Stimulated activated memory B cell treated with anti-CD40 and anti-IgM and Interleukin-4, amounts not matched to agents 10 μg/mL and 1 μg/mL and 100 μg/mL, for 72 hours (primary cell): Measurements from ENCODE around the gene GPX7.
A peak's percentile ranks its signal among the peaks of the same experiment; 100 is the strongest.

ENCODE experiments used
- ATAC-seq: fragments of 150-1000 bp; cut with Tn5 transposase; 2 replicates; pipeline ENCODE4 v1.10.0; 2021
- H3K27ac Mint-ChIP-seq: one replicate; pipeline ENCODE4 v1.8.0; 2022; ENCODE audit warnings: mild to moderate bottlenecking, mixed read lengths
- H3K27me3 Mint-ChIP-seq: one replicate; pipeline ENCODE4 v1.8.0; 2022; ENCODE audit warnings: mixed read lengths
- H3K36me3 Mint-ChIP-seq: one replicate; pipeline ENCODE4 v1.8.0; 2022; ENCODE audit warnings: mixed read lengths
- H3K4me1 Mint-ChIP-seq: one replicate; pipeline ENCODE4 v1.8.0; 2022; ENCODE audit warnings: mixed read lengths
- H3K4me3 Mint-ChIP-seq: one replicate; pipeline ENCODE4 v1.8.0; 2022; ENCODE audit warnings: mild to moderate bottlenecking, moderate library complexity, mixed read lengths
- H3K9me3 Mint-ChIP-seq: one replicate; pipeline ENCODE4 v1.8.0; 2022; ENCODE audit warnings: mixed read lengths

Gene GPX7

GRCh38 chr1:52601519-52601918, 652 bp upstream of the GPX7 start:
- peak overlapping the region; percentile 90 for H3K27ac Mint-ChIP-seq
- no peak for ATAC-seq
- peaks cover 14% of the 10 kb centered on the region for H3K36me3 Mint-ChIP-seq
- H3K9me3 Mint-ChIP-seq = no peaks in the 10 kb centered on the region
- H3K4me3 Mint-ChIP-seq = peak overlapping the region; percentile 77
- peaks cover 56% of the 10 kb centered on the region for H3K4me1 Mint-ChIP-seq
- H3K27me3 Mint-ChIP-seq = no peaks in the 10 kb centered on the region

GRCh38 chr1:52602856-52603600, 857 bp downstream of the GPX7 start:
- H3K36me3 Mint-ChIP-seq = peaks cover 19% of the 10 kb centered on the region
- H3K4me1 Mint-ChIP-seq = peaks cover 67% of the 10 kb centered on the region
- H3K27me3 Mint-ChIP-seq = no peaks in the 10 kb centered on the region
- no peak for ATAC-seq
- H3K27ac Mint-ChIP-seq = peak overlapping the region; percentile 90
- no peaks in the 10 kb centered on the region for H3K9me3 Mint-ChIP-seq
- H3K4me3 Mint-ChIP-seq = peak overlapping the region; percentile 83

GRCh38 chr1:52603630-52604029, 1.5 kb downstream of the GPX7 start:
- H3K27ac Mint-ChIP-seq = peak overlapping the region; percentile 90
- H3K4me3 Mint-ChIP-seq = peak overlapping the region; percentile 83
- ATAC-seq = peak; percentile 4
- H3K9me3 Mint-ChIP-seq = no peaks in the 10 kb centered on the region
- no peaks in the 10 kb centered on the region for H3K27me3 Mint-ChIP-seq
- H3K36me3 Mint-ChIP-seq = peaks cover 23% of the 10 kb centered on the region
- H3K4me1 Mint-ChIP-seq = peaks cover 64% of the 10 kb centered on the region

- ATAC-seq = peak; percentile 61
- Mint-ChIP-seq H3K4me1 (peaks cover 64% of the 10 kb centered on the region), H3K27ac (peak overlapping the region; percentile 90), H3K4me3 (peak overlapping the region; percentile 83), H3K9me3 (no peaks in the 10 kb centered on the region), H3K27me3 (no peaks in the 10 kb centered on the region), H3K36me3 (peaks cover 23% of the 10 kb centered on the region)
Measured at GRCh38 chr1:52604063-52604770, 2.0 kb downstream of the GPX7 start.

GRCh38 chr1:52613636-52614373, 11.6 kb downstream of the GPX7 start:
- Mint-ChIP-seq H3K27ac (peak overlapping the region; percentile 42), H3K4me1 (peaks cover 16% of the 10 kb centered on the region), H3K27me3 (no peaks in the 10 kb centered on the region), H3K4me3 (no peak overlapping the region), H3K9me3 (no peaks in the 10 kb centered on the region), H3K36me3 (peaks cover 14% of the 10 kb centered on the region)
- ATAC-seq = no peak

GRCh38 chr1:52614671-52615070, 12.5 kb downstream of the GPX7 start:
- ATAC-seq = no peak
- Mint-ChIP-seq H3K27ac (no peak overlapping the region), H3K27me3 (no peaks in the 10 kb centered on the region), H3K36me3 (peaks cover 14% of the 10 kb centered on the region), H3K9me3 (no peaks in the 10 kb centered on the region), H3K4me1 (peaks cover 16% of the 10 kb centered on the region), H3K4me3 (no peak overlapping the region)

- peaks cover 16% of the 10 kb centered on the region for H3K4me1 Mint-ChIP-seq
- no peaks in the 10 kb centered on the region for H3K27me3 Mint-ChIP-seq
- peaks cover 20% of the 10 kb centered on the region for H3K36me3 Mint-ChIP-seq
- no peak overlapping the region for H3K27ac Mint-ChIP-seq
- H3K9me3 Mint-ChIP-seq = no peaks in the 10 kb centered on the region
- ATAC-seq = no peak
- H3K4me3 Mint-ChIP-seq = no peak overlapping the region
Measured at GRCh38 chr1:52615489-52616042, 13.4 kb downstream of the GPX7 start.

GRCh38 chr1:52621950-52622349, 19.8 kb downstream of the GPX7 start:
- Mint-ChIP-seq H3K27me3 (no peaks in the 10 kb centered on the region), H3K27ac (no peak overlapping the region), H3K4me3 (no peak overlapping the region), H3K9me3 (no peaks in the 10 kb centered on the region), H3K36me3 (peaks cover 16% of the 10 kb centered on the region), H3K4me1 (peaks cover 8% of the 10 kb centered on the region)
- no peak for ATAC-seq

- H3K27me3 Mint-ChIP-seq = no peaks in the 10 kb centered on the region
- H3K4me3 Mint-ChIP-seq = no peak overlapping the region
- H3K4me1 Mint-ChIP-seq = peaks cover 17% of the 10 kb centered on the region
- ATAC-seq = no peak
- H3K27ac Mint-ChIP-seq = no peak overlapping the region
- H3K9me3 Mint-ChIP-seq = no peaks in the 10 kb centered on the region
- peaks cover 21% of the 10 kb centered on the region for H3K36me3 Mint-ChIP-seq
Measured at GRCh38 chr1:52623812-52624211, 21.6 kb downstream of the GPX7 start.

GRCh38 chr1:52627028-52627427, 24.9 kb downstream of the GPX7 start:
- Mint-ChIP-seq H3K9me3 (no peaks in the 10 kb centered on the region), H3K27ac (peak overlapping the region; percentile 22), H3K36me3 (peaks cover 17% of the 10 kb centered on the region), H3K4me1 (peaks cover 42% of the 10 kb centered on the region), H3K27me3 (no peaks in the 10 kb centered on the region), H3K4me3 (no peak overlapping the region)
- no peak for ATAC-seq

GRCh38 chr1:52628614-52629324, 26.6 kb downstream of the GPX7 start:
- Mint-ChIP-seq H3K27ac (peak overlapping the region; percentile 80), H3K36me3 (peaks cover 18% of the 10 kb centered on the region), H3K9me3 (no peaks in the 10 kb centered on the region), H3K27me3 (no peaks in the 10 kb centered on the region), H3K4me3 (peak overlapping the region; percentile 54), H3K4me1 (peaks cover 51% of the 10 kb centered on the region)
- ATAC-seq = no peak

GRCh38 chr1:52629325-52629643, 27.1 kb downstream of the GPX7 start:
- Mint-ChIP-seq H3K36me3 (peaks cover 19% of the 10 kb centered on the region), H3K4me3 (peak overlapping the region; percentile 54), H3K27ac (peak overlapping the region; percentile 80), H3K4me1 (peaks cover 56% of the 10 kb centered on the region), H3K27me3 (no peaks in the 10 kb centered on the region), H3K9me3 (no peaks in the 10 kb centered on the region)
- no peak for ATAC-seq

- no peaks in the 10 kb centered on the region for H3K27me3 Mint-ChIP-seq
- no peak for ATAC-seq
- peaks cover 59% of the 10 kb centered on the region for H3K4me1 Mint-ChIP-seq
- H3K9me3 Mint-ChIP-seq = no peaks in the 10 kb centered on the region
- H3K36me3 Mint-ChIP-seq = peaks cover 19% of the 10 kb centered on the region
- H3K4me3 Mint-ChIP-seq = no peak overlapping the region
- peak overlapping the region; percentile 80 for H3K27ac Mint-ChIP-seq
Measured at GRCh38 chr1:52629667-52630066, 27.5 kb downstream of the GPX7 start.

- Mint-ChIP-seq H3K36me3 (peaks cover 19% of the 10 kb centered on the region), H3K4me3 (peak overlapping the region; percentile 93), H3K27me3 (no peaks in the 10 kb centered on the region), H3K27ac (peak overlapping the region; percentile 96), H3K9me3 (no peaks in the 10 kb centered on the region), H3K4me1 (peaks cover 65% of the 10 kb centered on the region)
- ATAC-seq = peak; percentile 24
Measured at GRCh38 chr1:52631759-52632331, 29.7 kb downstream of the GPX7 start.
